WTC11 (cell line): ENCODE results near the gene SELENON. TPM values are rescaled to one million over a fixed set of nuclear protein-coding genes. Genes with fewer than 3 reads are reported as not detected.

Source experiments
- ATAC-seq: fragments of 200-7000 bp; cut with Tn5 transposase; 2 replicates; pipeline ENCODE4 v1.10.0; 2021; ENCODE audit warnings: mild to moderate bottlenecking, moderate library complexity
- CTCF ChIA-PET: fragments of 300-600 bp; sonication (Branson Sonifier 250); formaldehyde crosslinking; loops from one replicate; lab custom pipeline; 2021; ENCODE audit warnings: antibody characterized with exemption; lab: Charles Lee
- POLR2A ChIA-PET: fragments of 350-600 bp; sonication (Branson Sonifier 250); formaldehyde crosslinking; loops from one replicate; lab custom pipeline; 2021; ENCODE audit warnings: antibody characterized with exemption; lab: Charles Lee
- DNase-seq: peaks from one replicate; pipeline ENCODE4 v3.0.0; 2021; ENCODE audit warnings: low spot score
- H3K27ac Mint-ChIP-seq: 2 replicates; pipeline ENCODE4 v1.8.0; 2021; ENCODE audit warnings: mixed read lengths
- H3K27me3 Mint-ChIP-seq: 2 replicates; pipeline ENCODE4 v1.8.0; 2021; ENCODE audit warnings: low read depth, mild to moderate bottlenecking, moderate library complexity, mixed read lengths
- H3K36me3 Mint-ChIP-seq: 2 replicates; pipeline ENCODE4 v1.8.0; 2021; ENCODE audit warnings: mixed read lengths
- H3K4me1 Mint-ChIP-seq: 2 replicates; pipeline ENCODE4 v1.8.0; 2022; ENCODE audit warnings: mixed read lengths
- H3K4me3 Mint-ChIP-seq: 2 replicates; pipeline ENCODE4 v1.8.0; 2021; ENCODE audit warnings: mild to moderate bottlenecking, moderate library complexity, mixed read lengths
- H3K9me3 Mint-ChIP-seq: 2 replicates; pipeline ENCODE4 v1.8.0; 2021; ENCODE audit warnings: mixed read lengths
- ATF1 ChIP-seq: sonication (generic); formaldehyde crosslinking; IDR thresholded peaks from 2 replicates; pipeline ENCODE4 v1.8.1; 2023; ENCODE audit warnings: mild to moderate bottlenecking, moderate library complexity, missing genetic modification reagents
- ATF2 ChIP-seq: sonication (generic); formaldehyde crosslinking; IDR thresholded peaks from 2 replicates; pipeline ENCODE4 v1.8.1; 2022; ENCODE audit warnings: low read depth, missing genetic modification reagents, borderline replicate concordance
- ATF3 ChIP-seq: sonication (generic); formaldehyde crosslinking; conservative IDR thresholded peaks from 2 replicates; pipeline ENCODE4 v1.8.1; 2022; ENCODE audit warnings: mild to moderate bottlenecking, missing genetic modification reagents
- CBFB ChIP-seq: sonication (generic); formaldehyde crosslinking; IDR thresholded peaks from 2 replicates; pipeline ENCODE4 v1.8.1; 2022; ENCODE audit warnings: mild to moderate bottlenecking, low read depth, missing genetic modification reagents
- CREM ChIP-seq: sonication (generic); formaldehyde crosslinking; IDR thresholded peaks from 2 replicates; pipeline ENCODE4 v1.8.1; 2022; ENCODE audit warnings: mild to moderate bottlenecking, missing genetic modification reagents, moderate library complexity
- ELF4 ChIP-seq: sonication (generic); formaldehyde crosslinking; IDR thresholded peaks from 2 replicates; pipeline ENCODE4 v1.8.1; 2022; ENCODE audit warnings: low read depth, mild to moderate bottlenecking, moderate library complexity, missing genetic modification reagents
- FOXK1 ChIP-seq: sonication (generic); formaldehyde crosslinking; IDR thresholded peaks from 2 replicates; pipeline ENCODE4 v1.8.0; 2022; ENCODE audit warnings: mild to moderate bottlenecking, moderate library complexity, missing genetic modification reagents
- GRHL2 ChIP-seq: fragments of 250-450 bp; sonication (Bioruptor Pico); IDR thresholded peaks from 2 replicates; pipeline ENCODE4 v1.8.0; 2022; ENCODE audit warnings: mild to moderate bottlenecking, moderate library complexity; ENCODE audit not compliant: insufficient replicate concordance, severe bottlenecking
- GTF2I ChIP-seq: fragments of 250-450 bp; sonication (Bioruptor Pico); conservative IDR thresholded peaks from 2 replicates; pipeline ENCODE4 v1.4.0; 2021; ENCODE audit warnings: mild to moderate bottlenecking
- MXD4 ChIP-seq: fragments of 250-450 bp; sonication (Bioruptor Pico); IDR thresholded peaks from 2 replicates; pipeline ENCODE4 v1.8.0; 2021; ENCODE audit warnings: mild to moderate bottlenecking, moderate library complexity, borderline replicate concordance
- NFE2L1 ChIP-seq: sonication (generic); formaldehyde crosslinking; IDR thresholded peaks from 2 replicates; pipeline ENCODE4 v1.8.1; 2023; ENCODE audit warnings: missing genetic modification reagents
- NR1H2 ChIP-seq: sonication (generic); formaldehyde crosslinking; IDR thresholded peaks from 2 replicates; pipeline ENCODE4 v1.9.0; 2021; ENCODE audit warnings: mild to moderate bottlenecking, moderate library complexity, missing genetic modification reagents
- NR2C2 ChIP-seq: sonication (generic); formaldehyde crosslinking; IDR thresholded peaks from 2 replicates; pipeline ENCODE4 v1.8.0; 2022; ENCODE audit warnings: mild to moderate bottlenecking, missing genetic modification reagents
- PRRX2 ChIP-seq: fragments of 250-450 bp; sonication (Bioruptor Pico); IDR thresholded peaks from 2 replicates; pipeline ENCODE4 v1.8.0; 2021; ENCODE audit warnings: mild to moderate bottlenecking
- RELA ChIP-seq: sonication (generic); formaldehyde crosslinking; IDR thresholded peaks from 2 replicates; pipeline ENCODE4 v1.8.1; 2022; ENCODE audit warnings: missing genetic modification reagents, mild to moderate bottlenecking, borderline replicate concordance
- SOX15 ChIP-seq: fragments of 250-450 bp; sonication (Bioruptor Pico); IDR thresholded peaks from 2 replicates; pipeline ENCODE4 v1.9.0; 2021; ENCODE audit warnings: mild to moderate bottlenecking
- USF1 ChIP-seq: sonication (generic); formaldehyde crosslinking; IDR thresholded peaks from 2 replicates; pipeline ENCODE4 v1.8.0; 2022; ENCODE audit warnings: mild to moderate bottlenecking, missing genetic modification reagents
- ZNF281 ChIP-seq: sonication (generic); formaldehyde crosslinking; IDR thresholded peaks from 2 replicates; pipeline ENCODE4 v1.8.0; 2023; ENCODE audit warnings: mild to moderate bottlenecking, missing genetic modification reagents
- ZNF423 ChIP-seq: fragments of 250-450 bp; sonication (Bioruptor Pico); IDR thresholded peaks from 2 replicates; pipeline ENCODE4 v2.1.2; 2022; ENCODE audit warnings: mild to moderate bottlenecking, moderate library complexity
- total RNA-seq: library from RNA; stranded (reverse); gene quantifications from 3 replicates; pipeline ENCODE4 v1.2.3, GENCODE V29; 2021
- TF ChIP-seq, protein P1 (sequence below): sonication (generic); formaldehyde crosslinking; IDR thresholded peaks from 2 replicates; pipeline ENCODE4 v1.8.1; 2022; ENCODE audit warnings: mild to moderate bottlenecking, missing genetic modification reagents, moderate library complexity, borderline replicate concordance

The SELENON gene
- total RNA-seq, 1 experiment from 2014 or later, result 80.2 TPM

DNA sequence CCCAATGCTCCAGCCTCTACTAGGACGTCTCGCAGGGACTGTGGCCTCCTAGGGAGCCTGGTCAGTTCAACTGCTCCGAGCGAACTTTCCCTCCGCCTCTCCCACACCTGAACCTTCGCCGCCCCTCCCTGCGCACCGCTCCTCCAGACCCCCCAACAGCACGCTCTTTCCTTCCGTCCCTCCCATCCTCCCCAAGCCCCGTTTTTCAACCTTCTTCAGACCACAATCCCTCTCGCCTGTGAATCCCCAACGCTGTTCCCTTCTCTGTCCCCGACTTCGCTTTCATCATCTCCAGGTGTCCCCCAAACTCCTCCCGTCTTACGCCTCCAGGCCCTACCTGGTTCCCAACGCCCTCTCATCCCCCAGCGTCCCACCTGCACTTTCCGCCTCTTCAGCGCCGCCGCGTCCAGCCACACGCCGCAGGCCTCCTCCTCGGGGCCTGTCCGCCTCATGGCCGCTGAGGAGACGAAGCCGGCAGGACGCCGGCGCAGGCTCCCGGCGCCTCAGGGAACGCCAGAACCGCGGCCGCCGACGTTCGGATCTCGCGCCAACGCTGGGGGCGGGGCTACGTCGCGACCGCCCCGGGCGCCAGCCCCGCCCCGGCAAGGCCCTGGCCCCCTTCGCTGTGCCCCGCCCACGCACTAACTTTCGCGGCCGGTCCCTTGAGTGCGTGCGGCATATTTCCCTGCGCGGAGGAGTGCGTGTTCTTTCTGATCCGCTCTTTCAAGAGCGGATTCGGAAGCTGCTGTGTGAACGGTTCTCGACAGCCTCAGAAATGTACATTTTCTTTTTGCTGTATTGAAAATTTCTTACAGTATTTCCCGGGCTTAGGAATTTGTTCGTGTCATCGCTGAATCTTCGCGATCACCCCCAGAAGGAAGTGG lies 59.2 kb downstream of the SELENON start, which contains the start of gene AUNIP (continued):
- TF ChIP-seq ZNF281 (CRISPR knock-in tag), result peak; percentile 70; the same call in 1 of the 2 replicates
- 0 out of 2 replicates have a peak, but pooled peaks have one; percentile 31 for TF ChIP-seq USF1 (CRISPR knock-in tag)
- peak; percentile 48; the same call in 1 of the 2 replicates for TF ChIP-seq CREM (CRISPR knock-in tag)
- TF ChIP-seq ZNF423, result no peak
- TF ChIP-seq ATF3 (CRISPR knock-in tag), result no peak
- no peak for TF ChIP-seq MXD4 (CRISPR knock-in tag)
- TF ChIP-seq SOX15 (CRISPR knock-in tag), result no peak
- peak; percentile 82 for TF ChIP-seq FOXK1
- 0 out of 2 replicates have a peak, but pooled peaks have one; percentile 45 for TF ChIP-seq NR2C2
- no peak for TF ChIP-seq CBFB
- TF ChIP-seq ATF1 (CRISPR knock-in tag), result no peak
- no peak for TF ChIP-seq PRRX2 (CRISPR knock-in tag)
- TF ChIP-seq ATF2 (CRISPR knock-in tag), result no peak
- TF ChIP-seq, protein P1, sequence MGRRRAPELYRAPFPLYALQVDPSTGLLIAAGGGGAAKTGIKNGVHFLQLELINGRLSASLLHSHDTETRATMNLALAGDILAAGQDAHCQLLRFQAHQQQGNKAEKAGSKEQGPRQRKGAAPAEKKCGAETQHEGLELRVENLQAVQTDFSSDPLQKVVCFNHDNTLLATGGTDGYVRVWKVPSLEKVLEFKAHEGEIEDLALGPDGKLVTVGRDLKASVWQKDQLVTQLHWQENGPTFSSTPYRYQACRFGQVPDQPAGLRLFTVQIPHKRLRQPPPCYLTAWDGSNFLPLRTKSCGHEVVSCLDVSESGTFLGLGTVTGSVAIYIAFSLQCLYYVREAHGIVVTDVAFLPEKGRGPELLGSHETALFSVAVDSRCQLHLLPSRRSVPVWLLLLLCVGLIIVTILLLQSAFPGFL, result no peak
- no peak for TF ChIP-seq NFE2L1 (CRISPR knock-in tag)
- TF ChIP-seq ELF4 (CRISPR knock-in tag), result no peak
- TF ChIP-seq RELA (CRISPR knock-in tag), result peak; percentile 83; the same call in 1 of the 2 replicates
- TF ChIP-seq, all 79 proteins: peak for 28

- ChIA-PET POLR2A (interaction anchor here (1.0 kb wide), 1 partner anchor 13 kb away, joined by 5 read pairs; no protein-coding TSS in a partner anchor), CTCF (interaction anchor here (0.6 to 1.3 kb wide), 2 partner anchors 34 to 356 kb away, joined by 3 to 9 read pairs; no protein-coding TSS in a partner anchor)
- Mint-ChIP-seq H3K4me1 (peaks cover 13% of the 10 kb centered on the region), H3K27ac (no peak overlapping the region; the same call in 1 of the 2 replicates), H3K9me3 (no peaks in the 10 kb centered on the region), H3K4me3 (no peak overlapping the region), H3K36me3 (peaks cover 6% of the 10 kb centered on the region; the same call in 1 of the 2 replicates), H3K27me3 (no peaks in the 10 kb centered on the region)
- ATAC-seq (no peak), DNase-seq (no peak)
- TF ChIP-seq GTF2I (CRISPR knock-in tag) (no peak), NR1H2 (no peak), CREM (CRISPR knock-in tag) (no peak), GRHL2 (no peak)
Observed at GRCh38 chr1:25861316-25862286, 61.6 kb downstream of the SELENON start.
